Endothelial cell of umbilical vein (primary cell): ENCODE data around the gene PRPSAP1. TPM values are rescaled to one million over a fixed set of nuclear protein-coding genes. Genes with fewer than 3 reads are reported as not detected.
A peak's percentile ranks its signal among the peaks of the same experiment; 100 is the strongest.

Experiments used
- BruUV-seq: library from RNA; stranded (reverse); fragments of 400-500 nt; replicated peaks from 2 replicates; lab custom pipeline; 2021; lab: Mats Ljungman, UMichigan
- CTCF ChIA-PET: fragments of 300-600, 350-600 bp; sonication (Branson Sonifier 250); formaldehyde crosslinking; loops from one replicate; lab custom pipeline; 2021; ENCODE audit warnings: antibody characterized with exemption, inconsistent platforms; lab: Charles Lee
- POLR2A ChIA-PET: fragments of 300-600, 350-600 bp; sonication (Branson Sonifier 250); formaldehyde crosslinking; loops from one replicate; lab custom pipeline; 2021; ENCODE audit warnings: antibody characterized with exemption, inconsistent platforms; lab: Charles Lee
- DNase-seq: peaks from one replicate; pipeline ENCODE4 v3.0.0-alpha.2; 2011; ENCODE audit warnings: low read depth, low spot score
- FAIRE-seq: peaks from 2 replicates; lab custom pipeline; 2011; peaks lifted over from hg19 to GRCh38; lab: Jason Lieb, UNC
- H2AFZ ChIP-seq: 2 replicates; pipeline ENCODE4 v1.6.0; 2012; ENCODE audit warnings: low read depth, low read length, control low read depth, inconsistent platforms
- H3K27ac ChIP-seq: 2 replicates; pipeline ENCODE4 v1.5.1; 2011; ENCODE audit warnings: low read depth, mild to moderate bottlenecking, control low read depth, low read length, moderate library complexity; ENCODE audit not compliant: insufficient read depth
- H3K27me3 ChIP-seq, 2 experiments: 2 replicates each; pipeline versions ENCODE4 v1.6.0 to v1.6.1; 2011; ENCODE audit warnings: low read length in 2 of 2, mixed read lengths in 1 of 2; ENCODE audit not compliant: control insufficient read depth in 2 of 2, insufficient read depth in 2 of 2
- H3K36me3 ChIP-seq, 2 experiments: 2 replicates in 1 of 2; 3 replicates in 1 of 2; pipeline ENCODE4 v1.5.1; 2011; ENCODE audit warnings: low read length in 2 of 2, mild to moderate bottlenecking in 1 of 2, moderate library complexity in 1 of 2; ENCODE audit not compliant: control insufficient read depth in 2 of 2, insufficient read depth in 2 of 2; ENCODE audit errors: extremely low read depth in 1 of 2
- H3K4me1 ChIP-seq: 3 replicates; pipeline ENCODE4 v1.5.1; 2011; ENCODE audit warnings: mild to moderate bottlenecking, low read length; ENCODE audit not compliant: control insufficient read depth, insufficient read depth; ENCODE audit errors: extremely low read depth
- H3K4me2 ChIP-seq: 2 replicates; pipeline ENCODE4 v1.6.1; 2011; ENCODE audit warnings: low read length, control low read depth, mixed read lengths; ENCODE audit not compliant: insufficient read depth
- H3K4me3 ChIP-seq, 3 experiments: fragments of 200-600 bp in 1 of 3; sonication (generic), shearing (Covaris generic) in 1 of 3; replicated peaks in 1 of 3; 2 replicates each; pipeline ENCODE4 v1.5.1; 2011 to 2016; ENCODE audit warnings: control low read depth in 3 of 3, low read length in 3 of 3, mild to moderate bottlenecking in 2 of 3, inconsistent platforms in 1 of 3, low read depth in 1 of 3, moderate library complexity in 1 of 3; ENCODE audit not compliant: insufficient read depth in 1 of 3
- H3K79me2 ChIP-seq: 2 replicates; pipeline ENCODE4 v1.6.0; 2012; ENCODE audit warnings: low read length, inconsistent platforms; ENCODE audit not compliant: control insufficient read depth, insufficient read depth
- H3K9ac ChIP-seq: replicated peaks from 2 replicates; pipeline ENCODE3; 2011; ENCODE audit warnings: low read length, control low read depth; ENCODE audit not compliant: insufficient read depth; ENCODE audit errors: extremely low read depth
- H3K9me1 ChIP-seq: replicated peaks from 3 replicates; pipeline ENCODE4 v1.6.0; 2011; ENCODE audit warnings: mild to moderate bottlenecking, low read length; ENCODE audit not compliant: control insufficient read depth, insufficient read depth; ENCODE audit errors: extremely low read depth
- H3K9me3 ChIP-seq: replicated peaks from 2 replicates; pipeline ENCODE4 v1.5.1; 2012; ENCODE audit warnings: low read length, inconsistent platforms; ENCODE audit not compliant: control insufficient read depth, insufficient read depth
- H4K20me1 ChIP-seq: replicated peaks from 2 replicates; pipeline ENCODE3; 2011; ENCODE audit warnings: mild to moderate bottlenecking, low read length; ENCODE audit not compliant: control insufficient read depth, insufficient read depth; ENCODE audit errors: extremely low read depth
- CTCF ChIP-seq, 2 donors: IDR thresholded peaks; 1 replicate in 1 of 2; 2 replicates in 1 of 2; pipeline ENCODE4 v1.5.1; 2011; ENCODE audit warnings: low read length in 2 of 2, mild to moderate bottlenecking in 2 of 2, moderate library complexity in 2 of 2, control low read depth in 1 of 2, inconsistent platforms in 1 of 2, low read depth in 1 of 2; ENCODE audit not compliant: insufficient read depth in 1 of 2; ENCODE audit errors: extremely low read depth in 1 of 2
- EZH2 ChIP-seq: IDR thresholded peaks from 2 replicates; pipeline ENCODE4 v1.6.1; 2012; ENCODE audit warnings: borderline replicate concordance, low read depth, mild to moderate bottlenecking, moderate library complexity, low read length, inconsistent platforms; ENCODE audit not compliant: severe bottlenecking
- FOS ChIP-seq: IDR thresholded peaks from 2 replicates; pipeline ENCODE4 v1.6.1; 2011; ENCODE audit warnings: mild to moderate bottlenecking, low read length, moderate library complexity, borderline replicate concordance; ENCODE audit not compliant: insufficient read depth
- GATA2 ChIP-seq: IDR thresholded peaks from 2 replicates; pipeline ENCODE4 v1.7.0; 2011; ENCODE audit warnings: low read depth, mild to moderate bottlenecking, moderate library complexity, mixed read lengths, low read length; ENCODE audit not compliant: insufficient read length, insufficient read depth
- JUN ChIP-seq: IDR thresholded peaks from 2 replicates; pipeline ENCODE4 v1.6.1; 2011; ENCODE audit warnings: borderline replicate concordance, low read depth; ENCODE audit not compliant: insufficient read length, insufficient read depth
- MAX ChIP-seq: IDR thresholded peaks from 2 replicates; pipeline ENCODE4 v1.6.1; 2011; ENCODE audit not compliant: insufficient read depth, insufficient read length
- MYC ChIP-seq: IDR thresholded peaks from one replicate; pipeline ENCODE4 v1.6.1; 2011; ENCODE audit warnings: mild to moderate bottlenecking, low read depth, low read length
- POLR2A ChIP-seq: IDR thresholded peaks from 2 replicates; pipeline ENCODE4 v1.6.1; 2012; ENCODE audit warnings: low read depth, mild to moderate bottlenecking, control low read depth, low read length
- POLR2AphosphoS5 ChIP-seq: IDR thresholded peaks from 2 replicates; pipeline ENCODE4 v1.6.1; 2012; ENCODE audit warnings: low read depth, mild to moderate bottlenecking, control low read depth, low read length, moderate library complexity; ENCODE audit not compliant: insufficient read depth
- dilution Hi-C: fragments of 300-500 bp; cut with MboI; formaldehyde crosslinking; loops from one replicate; pipeline ENCODE4 v1.15.0; 2019; ENCODE audit warnings: low sequenced_read_pairs; ENCODE audit not compliant: extremely low pct_ligation_motif_present
- intact Hi-C: fragments of 100-400 bp; cut with micrococcal nuclease; formaldehyde crosslinking; loops from one replicate; pipeline ENCODE4 v1.10.0; 2022
- polyA plus RNA-seq, 4 experiments: library from polyadenylated mRNA; depleted of rRNA in 3 of 4; stranded (reverse) in 3 of 4; unstranded in 1 of 4; fragments of >200 nt; gene quantifications; 2 replicates each; pipeline versions ENCODE4 v1.2.1 to v1.2.3, GENCODE V29; 2011 to 2012; ENCODE audit warnings: missing spikeins in 1 of 4
- total RNA-seq: library from RNA; stranded (reverse); gene quantifications from 2 replicates; pipeline ENCODE4 v1.2.3, GENCODE V29; 2021

PRPSAP1 gene
- total and polyA plus RNA-seq, 2 donors (not counting 3 experiments of a cell fraction or from before 2014, with no cell fraction given), result 90.2 to 123 TPM

DNA sequence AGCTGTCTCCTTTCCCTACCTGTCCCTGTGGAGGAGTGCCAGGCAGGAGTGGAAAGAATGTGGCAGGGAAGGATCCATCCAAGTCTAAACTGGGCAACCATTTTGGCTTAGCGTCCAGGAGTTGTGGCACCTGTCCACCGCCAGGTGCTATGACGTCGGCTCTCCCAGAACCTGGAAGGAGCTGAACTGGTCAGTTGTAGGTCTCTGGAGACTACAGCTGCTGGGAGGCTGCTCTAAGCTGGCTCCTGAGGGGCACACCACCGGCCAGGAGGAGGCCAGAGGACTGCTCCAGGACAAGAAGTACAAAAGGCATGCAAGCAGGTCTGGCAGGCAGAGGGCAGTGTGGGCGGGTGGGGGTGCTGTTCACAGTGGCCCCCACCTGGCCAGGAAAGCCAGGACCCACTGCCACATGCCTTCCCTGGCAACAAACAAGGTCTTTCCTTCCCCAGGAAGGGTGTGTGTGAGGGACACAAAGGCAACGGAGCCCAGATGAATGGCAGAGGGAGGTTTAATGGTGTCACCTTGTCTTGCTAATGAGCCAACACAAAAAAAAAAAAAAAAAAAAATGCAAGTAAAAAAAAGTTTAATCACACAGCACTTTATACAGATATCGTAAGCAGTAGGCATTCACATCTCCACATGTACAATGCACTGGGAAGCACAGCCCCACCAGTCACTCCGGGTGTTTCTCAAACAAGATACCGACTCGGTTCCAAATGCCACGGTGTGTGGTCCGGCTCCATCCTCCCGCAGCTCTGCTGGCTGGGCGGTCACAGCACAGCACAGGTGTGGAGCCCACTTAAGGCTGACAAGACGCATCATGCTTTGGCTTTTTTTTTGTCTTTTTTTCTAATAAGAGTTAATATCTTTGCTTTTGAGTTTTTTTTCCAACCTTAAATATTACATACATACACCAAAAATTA, 35.5 kb upstream of the PRPSAP1 start:
- H3K9me3 ChIP-seq, result no peaks in the 10 kb centered on the region
- no peak for TF ChIP-seq MYC
- no peak for TF ChIP-seq MAX
- no peak for TF ChIP-seq EZH2
- TF ChIP-seq POLR2AphosphoS5, result peak; percentile 48
- no peak for TF ChIP-seq JUN
- TF ChIP-seq GATA2, result no peak
- TF ChIP-seq POLR2A, result peak; percentile 12
- peak in 1 of 2 donors; percentile 21 for TF ChIP-seq CTCF (IDR thresholded peaks at IDR 0.05; ENCODE audit: extremely low read depth in 1 of 2, insufficient read depth in 1 of 2, low read depth in 1 of 2, low read length in 2 of 2)
- TF ChIP-seq FOS, result no peak
- FAIRE-seq (peak; percentile 33), DNase-seq (peak; percentile 43)
- no peak overlapping the region for H3K9ac ChIP-seq
- no peak overlapping the region for H3K4me3 ChIP-seq
- intact Hi-C loops, result loop anchor here (1.0 kb wide), 1 partner anchor 9 kb away; no protein-coding TSS in a partner anchor
- H3K4me2 ChIP-seq, result no peak overlapping the region
- H3K27ac ChIP-seq, result no peak overlapping the region
- peaks cover 6 to 8% of the 10 kb centered on the region in 2 experiments for H3K36me3 ChIP-seq
- POLR2A ChIA-PET, result interaction anchor here (1.0 kb wide), 1 partner anchor 57 kb away, joined by 5 read pairs; no protein-coding TSS in a partner anchor
- no peaks in the 10 kb centered on the region for H4K20me1 ChIP-seq
- H3K4me1 ChIP-seq, result peaks cover 17% of the 10 kb centered on the region
- BruUV-seq, result no TSS peak
- dilution Hi-C loops, result no loop called here
- no peak overlapping the region for H2AFZ ChIP-seq
- H3K79me2 ChIP-seq, result peaks cover 37% of the 10 kb centered on the region
- no peaks in the 10 kb centered on the region for H3K27me3 ChIP-seq
- no peaks in the 10 kb centered on the region for H3K9me1 ChIP-seq
- CTCF ChIA-PET, result interaction anchor here (1.7 to 7.4 kb wide), 6 partner anchors 8 to 85 kb away, joined by 7 to 99 read pairs (median 8); no protein-coding TSS in a partner anchor
